ENCODE data around the gene HNRNPA1. TPM values are rescaled to one million over a fixed set of nuclear protein-coding genes. Genes with fewer than 3 reads are reported as not detected.

Gene HNRNPA1
- total RNA-seq, 1 experiment from 2014 or later, result 2,589 TPM

- TF ChIP-seq ZNF671 (CRISPR knock-in tag; IDR thresholded peaks at IDR 0.05) (0 out of 2 replicates have a peak, but pooled peaks have one; percentile 74), E2F1 (CRISPR knock-in tag; IDR thresholded peaks at IDR 0.05) (0 out of 2 replicates have a peak, but pooled peaks have one; percentile 13), NR1H2 (CRISPR knock-in tag; IDR thresholded peaks at IDR 0.05) (no peak), OVOL2 (CRISPR knock-in tag; IDR thresholded peaks at IDR 0.05; ENCODE audit: borderline replicate concordance) (no peak), FOXP1 (CRISPR knock-in tag; IDR thresholded peaks at IDR 0.05; ENCODE audit: borderline replicate concordance) (no peak), NFE2L1 (CRISPR knock-in tag; IDR thresholded peaks at IDR 0.05) (0 out of 2 replicates have a peak, but pooled peaks have one; percentile 33)
- TF ChIP-seq, protein P1, sequence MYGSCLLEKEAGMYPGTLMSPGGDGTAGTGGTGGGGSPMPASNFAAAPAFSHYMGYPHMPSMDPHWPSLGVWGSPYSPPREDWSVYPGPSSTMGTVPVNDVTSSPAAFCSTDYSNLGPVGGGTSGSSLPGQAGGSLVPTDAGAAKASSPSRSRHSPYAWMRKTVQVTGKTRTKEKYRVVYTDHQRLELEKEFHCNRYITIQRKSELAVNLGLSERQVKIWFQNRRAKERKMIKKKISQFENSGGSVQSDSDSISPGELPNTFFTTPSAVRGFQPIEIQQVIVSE (CRISPR knock-in tag; IDR thresholded peaks at IDR 0.05; ENCODE audit: borderline replicate concordance), result no peak
- TF ChIP-seq, protein P2, sequence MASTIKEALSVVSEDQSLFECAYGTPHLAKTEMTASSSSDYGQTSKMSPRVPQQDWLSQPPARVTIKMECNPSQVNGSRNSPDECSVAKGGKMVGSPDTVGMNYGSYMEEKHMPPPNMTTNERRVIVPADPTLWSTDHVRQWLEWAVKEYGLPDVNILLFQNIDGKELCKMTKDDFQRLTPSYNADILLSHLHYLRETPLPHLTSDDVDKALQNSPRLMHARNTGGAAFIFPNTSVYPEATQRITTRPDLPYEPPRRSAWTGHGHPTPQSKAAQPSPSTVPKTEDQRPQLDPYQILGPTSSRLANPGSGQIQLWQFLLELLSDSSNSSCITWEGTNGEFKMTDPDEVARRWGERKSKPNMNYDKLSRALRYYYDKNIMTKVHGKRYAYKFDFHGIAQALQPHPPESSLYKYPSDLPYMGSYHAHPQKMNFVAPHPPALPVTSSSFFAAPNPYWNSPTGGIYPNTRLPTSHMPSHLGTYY (CRISPR knock-in tag; IDR thresholded peaks at IDR 0.05), result peak; percentile 76; the same call in 1 of the 2 replicates
Measured at GRCh38 chr12:54279227-54279631, 1.3 kb upstream of the HNRNPA1 start (continued).

- DNase-seq (ENCODE audit: low spot score), result peak; percentile 99
- CTCF ChIA-PET, result interaction anchor here (0.5 to 2.6 kb wide), 21 partner anchors 9 to 120 kb away, joined by 3 to 23 read pairs (median 5); partner anchors contain the start of gene COPZ1
- POLR2A ChIA-PET, result interaction anchor here (0.6 to 3.8 kb wide), 26 partner anchors 9 to 234 kb away, joined by 3 to 105 read pairs (median 5); partner anchors contain the start of genes COPZ1 and NFE2
- Mint-ChIP-seq H3K27ac (no peak within 1 kb of the TSS), H3K9me3 (no peaks in the 10 kb centered on the region), H3K4me1 (peaks cover 57% of the 10 kb centered on the region), H3K36me3 (no peaks in the 10 kb centered on the region; the same call in none of the 2 replicates), H3K4me3 (no peak within 1 kb of the TSS), H3K27me3 (ENCODE audit: low read depth) (no peaks in the 10 kb centered on the region)
- ATAC-seq, result peak; percentile 81
- TF ChIP-seq ZNF532 (CRISPR knock-in tag; IDR thresholded peaks at IDR 0.05; ENCODE audit: borderline replicate concordance), result no peak
- TF ChIP-seq FOXJ3 (CRISPR knock-in tag; IDR thresholded peaks at IDR 0.05; ENCODE audit: borderline replicate concordance), result no peak
- TF ChIP-seq, protein P3, sequence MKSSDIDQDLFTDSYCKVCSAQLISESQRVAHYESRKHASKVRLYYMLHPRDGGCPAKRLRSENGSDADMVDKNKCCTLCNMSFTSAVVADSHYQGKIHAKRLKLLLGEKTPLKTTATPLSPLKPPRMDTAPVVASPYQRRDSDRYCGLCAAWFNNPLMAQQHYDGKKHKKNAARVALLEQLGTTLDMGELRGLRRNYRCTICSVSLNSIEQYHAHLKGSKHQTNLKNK (CRISPR knock-in tag; IDR thresholded peaks at IDR 0.05), result no peak
- no peak for TF ChIP-seq ZNF416 (CRISPR knock-in tag; IDR thresholded peaks at IDR 0.05)
- no peak for TF ChIP-seq ZNF396 (CRISPR knock-in tag; IDR thresholded peaks at IDR 0.05; ENCODE audit: borderline replicate concordance)
- TF ChIP-seq ARID4B (CRISPR knock-in tag; IDR thresholded peaks at IDR 0.05; ENCODE audit: borderline replicate concordance), result no peak
- TF ChIP-seq, protein P4, sequence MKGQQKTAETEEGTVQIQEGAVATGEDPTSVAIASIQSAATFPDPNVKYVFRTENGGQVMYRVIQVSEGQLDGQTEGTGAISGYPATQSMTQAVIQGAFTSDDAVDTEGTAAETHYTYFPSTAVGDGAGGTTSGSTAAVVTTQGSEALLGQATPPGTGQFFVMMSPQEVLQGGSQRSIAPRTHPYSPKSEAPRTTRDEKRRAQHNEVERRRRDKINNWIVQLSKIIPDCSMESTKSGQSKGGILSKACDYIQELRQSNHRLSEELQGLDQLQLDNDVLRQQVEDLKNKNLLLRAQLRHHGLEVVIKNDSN (CRISPR knock-in tag; IDR thresholded peaks at IDR 0.05), result no peak; the same call in 1 of the 2 replicates
- TF ChIP-seq, protein P5, sequence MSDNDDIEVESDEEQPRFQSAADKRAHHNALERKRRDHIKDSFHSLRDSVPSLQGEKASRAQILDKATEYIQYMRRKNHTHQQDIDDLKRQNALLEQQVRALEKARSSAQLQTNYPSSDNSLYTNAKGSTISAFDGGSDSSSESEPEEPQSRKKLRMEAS (CRISPR knock-in tag; IDR thresholded peaks at IDR 0.05), result peak; percentile 91
- TF ChIP-seq HMGXB4 (CRISPR knock-in tag; IDR thresholded peaks at IDR 0.05), result no peak
- TF ChIP-seq SOX15 (CRISPR knock-in tag; IDR thresholded peaks at IDR 0.05), result no peak
Measured at GRCh38 chr12:54279632-54280467, 676 bp upstream of the HNRNPA1 start, which contains the start of gene CBX5. Gene CBX5, minus strand, starts transcription at chr12:54280122. Its CDS starts 22,472 bp downstream, at chr12:54257650.

Data from WTC11 (cell line).